K562 (cell line): Measurements from ENCODE around the gene DELE1. TPM values are rescaled to one million over a fixed set of nuclear protein-coding genes. Genes with fewer than 3 reads are reported as not detected.

Experiments
- BACH1 ChIP-seq: fragments of 200-800 bp; sonication (Bioruptor generic); IDR thresholded peaks from 2 replicates; pipeline ENCODE4 v1.6.1; 2016; ENCODE audit warnings: missing genetic modification characterization, missing compliant biosample characterization
- CBFB ChIP-seq: sonication (generic); formaldehyde crosslinking; IDR thresholded peaks from 2 replicates; pipeline ENCODE4 v1.4.0; 2020; ENCODE audit warnings: mild to moderate bottlenecking, missing genetic modification reagents
- FOSL1 ChIP-seq: fragments of 200-800 bp; sonication (Bioruptor generic); conservative IDR thresholded peaks from 2 replicates; pipeline ENCODE4 v1.6.1; 2016; ENCODE audit warnings: missing genetic modification characterization, missing compliant biosample characterization
- NR3C1 ChIP-seq: sonication (generic); formaldehyde crosslinking; IDR thresholded peaks from 2 replicates; pipeline ENCODE4 v1.8.1; 2022; ENCODE audit warnings: missing genetic modification reagents
- POLR2AphosphoS2 ChIP-seq: IDR thresholded peaks from 2 replicates; pipeline ENCODE4 v1.6.1; 2012; ENCODE audit warnings: low read length, improper control_type of control experiment
- POLR2G ChIP-seq: fragments of 200-400 bp; formaldehyde crosslinking; IDR thresholded peaks from 2 replicates; pipeline ENCODE4 v1.6.1; 2017; ENCODE audit warnings: low read depth, mild to moderate bottlenecking, antibody characterized with exemption, low read length, moderate library complexity
- SNIP1 ChIP-seq: fragments of 450-650 bp; IDR thresholded peaks from 2 replicates; pipeline ENCODE4 v1.7.1; 2017; ENCODE audit warnings: low read depth, mild to moderate bottlenecking
- SPI1 ChIP-seq: IDR thresholded peaks from 2 replicates; pipeline ENCODE4 v1.6.1; 2011; ENCODE audit warnings: low read depth, low read length, control low read depth, borderline replicate concordance
- XRCC4 ChIP-seq: IDR thresholded peaks from one replicate; pipeline ENCODE4 v1.6.1; 2011; ENCODE audit not compliant: insufficient read depth, insufficient read length; ENCODE audit errors: extremely low read depth
- ZBTB17 ChIP-seq: fragments of 450-650 bp; formaldehyde crosslinking; IDR thresholded peaks from 2 replicates; pipeline ENCODE4 v1.4.0; 2020; ENCODE audit warnings: mild to moderate bottlenecking
- ZBTB9 ChIP-seq: fragments of 450-650 bp; formaldehyde crosslinking; IDR thresholded peaks from 2 replicates; pipeline ENCODE4 v1.4.0; 2020; ENCODE audit warnings: mild to moderate bottlenecking, moderate library complexity
- ZNF212 ChIP-seq: fragments of 450-650 bp; formaldehyde crosslinking; IDR thresholded peaks from 2 replicates; pipeline ENCODE4 v1.4.0; 2020; ENCODE audit warnings: mild to moderate bottlenecking
- polyA plus RNA-seq, 8 experiments: library from polyadenylated mRNA; depleted of rRNA in 4 of 8; stranded (reverse) in 5 of 8; unstranded in 3 of 8; fragments of >200 nt; fragmentation: Nextera tagmentation in 2 of 8; fragmentation: Illumina TruSeq in 1 of 8; extraction: Ambion mirVana in 2 of 8; extraction: Trizol in 1 of 8; gene quantifications; 2 replicates each; pipeline versions ENCODE4 v1.2.1 to v1.2.3, GENCODE V29; 2011 to 2014; ENCODE audit warnings: inconsistent platforms in 1 of 8, missing spikeins in 1 of 8
- total RNA-seq, 7 experiments: library from RNA; depleted of rRNA in 6 of 7; stranded (reverse); fragments of >200 nt in 6 of 7; fragmentation: Illumina TruSeq in 2 of 7; extraction: Trizol in 2 of 7; gene quantifications; 2 replicates each; pipeline versions ENCODE4 v1.2.1 to v1.2.3, GENCODE V29; 2011 to 2021; ENCODE audit warnings: low replicate concordance in 1 of 7
- TF ChIP-seq, protein P1 (sequence below), 2 experiments: fragments of 450-650 bp; formaldehyde crosslinking in 1 of 2; IDR thresholded peaks; 2 replicates each; pipeline versions ENCODE4 v1.4.0 to v1.6.1; 2014 to 2020; ENCODE audit warnings: mild to moderate bottlenecking in 2 of 2, borderline replicate concordance in 1 of 2, low read depth in 1 of 2
- TF ChIP-seq, protein P2 (sequence below): sonication (generic); formaldehyde crosslinking; IDR thresholded peaks from 2 replicates; pipeline ENCODE4 v1.9.0; 2022; ENCODE audit warnings: mild to moderate bottlenecking, missing genetic modification reagents
- TF ChIP-seq, protein P3 (sequence below), 2 experiments: IDR thresholded peaks; 2 replicates each; pipeline ENCODE4 v1.6.1; 2012; ENCODE audit warnings: improper control_type of control experiment in 2 of 2, low read depth in 2 of 2, low read length in 2 of 2, borderline replicate concordance in 1 of 2

DELE1 gene
- total and polyA plus RNA-seq, 9 of the 15 experiments (the other 6 are each of a cell fraction or from before 2014, with no cell fraction given) = 16.6 to 74.4 (median 49.8) TPM

GRCh38 chr5:141968914-141969608, 45.4 kb downstream of the DELE1 start, which contains the start of gene RNF14 (continued):
- TF ChIP-seq, protein P1, sequence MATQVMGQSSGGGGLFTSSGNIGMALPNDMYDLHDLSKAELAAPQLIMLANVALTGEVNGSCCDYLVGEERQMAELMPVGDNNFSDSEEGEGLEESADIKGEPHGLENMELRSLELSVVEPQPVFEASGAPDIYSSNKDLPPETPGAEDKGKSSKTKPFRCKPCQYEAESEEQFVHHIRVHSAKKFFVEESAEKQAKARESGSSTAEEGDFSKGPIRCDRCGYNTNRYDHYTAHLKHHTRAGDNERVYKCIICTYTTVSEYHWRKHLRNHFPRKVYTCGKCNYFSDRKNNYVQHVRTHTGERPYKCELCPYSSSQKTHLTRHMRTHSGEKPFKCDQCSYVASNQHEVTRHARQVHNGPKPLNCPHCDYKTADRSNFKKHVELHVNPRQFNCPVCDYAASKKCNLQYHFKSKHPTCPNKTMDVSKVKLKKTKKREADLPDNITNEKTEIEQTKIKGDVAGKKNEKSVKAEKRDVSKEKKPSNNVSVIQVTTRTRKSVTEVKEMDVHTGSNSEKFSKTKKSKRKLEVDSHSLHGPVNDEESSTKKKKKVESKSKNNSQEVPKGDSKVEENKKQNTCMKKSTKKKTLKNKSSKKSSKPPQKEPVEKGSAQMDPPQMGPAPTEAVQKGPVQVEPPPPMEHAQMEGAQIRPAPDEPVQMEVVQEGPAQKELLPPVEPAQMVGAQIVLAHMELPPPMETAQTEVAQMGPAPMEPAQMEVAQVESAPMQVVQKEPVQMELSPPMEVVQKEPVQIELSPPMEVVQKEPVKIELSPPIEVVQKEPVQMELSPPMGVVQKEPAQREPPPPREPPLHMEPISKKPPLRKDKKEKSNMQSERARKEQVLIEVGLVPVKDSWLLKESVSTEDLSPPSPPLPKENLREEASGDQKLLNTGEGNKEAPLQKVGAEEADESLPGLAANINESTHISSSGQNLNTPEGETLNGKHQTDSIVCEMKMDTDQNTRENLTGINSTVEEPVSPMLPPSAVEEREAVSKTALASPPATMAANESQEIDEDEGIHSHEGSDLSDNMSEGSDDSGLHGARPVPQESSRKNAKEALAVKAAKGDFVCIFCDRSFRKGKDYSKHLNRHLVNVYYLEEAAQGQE (IDR thresholded peaks at IDR 0.05; ENCODE audit: borderline replicate concordance) = peak; percentile 97
- TF ChIP-seq, protein P1 (CRISPR knock-in tag; IDR thresholded peaks at IDR 0.05; ENCODE audit: low read depth) = peak; percentile 87
- peak; percentile 87 for TF ChIP-seq ZBTB17 (CRISPR knock-in tag)
- TF ChIP-seq ZNF212 (CRISPR knock-in tag) = no peak
- TF ChIP-seq NR3C1 = no peak
- peak; percentile 98 for TF ChIP-seq POLR2G
- no peak for TF ChIP-seq CBFB (CRISPR knock-in tag)
- no peak for TF ChIP-seq BACH1
- TF ChIP-seq, protein P2, sequence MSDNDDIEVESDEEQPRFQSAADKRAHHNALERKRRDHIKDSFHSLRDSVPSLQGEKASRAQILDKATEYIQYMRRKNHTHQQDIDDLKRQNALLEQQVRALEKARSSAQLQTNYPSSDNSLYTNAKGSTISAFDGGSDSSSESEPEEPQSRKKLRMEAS = peak; percentile 43
- TF ChIP-seq SPI1 = peak; percentile 24; the same call in 1 of the 2 replicates
- no peak for TF ChIP-seq XRCC4
- no peak; the same call in 1 of the 2 replicates for TF ChIP-seq FOSL1
- TF ChIP-seq, protein P3, sequence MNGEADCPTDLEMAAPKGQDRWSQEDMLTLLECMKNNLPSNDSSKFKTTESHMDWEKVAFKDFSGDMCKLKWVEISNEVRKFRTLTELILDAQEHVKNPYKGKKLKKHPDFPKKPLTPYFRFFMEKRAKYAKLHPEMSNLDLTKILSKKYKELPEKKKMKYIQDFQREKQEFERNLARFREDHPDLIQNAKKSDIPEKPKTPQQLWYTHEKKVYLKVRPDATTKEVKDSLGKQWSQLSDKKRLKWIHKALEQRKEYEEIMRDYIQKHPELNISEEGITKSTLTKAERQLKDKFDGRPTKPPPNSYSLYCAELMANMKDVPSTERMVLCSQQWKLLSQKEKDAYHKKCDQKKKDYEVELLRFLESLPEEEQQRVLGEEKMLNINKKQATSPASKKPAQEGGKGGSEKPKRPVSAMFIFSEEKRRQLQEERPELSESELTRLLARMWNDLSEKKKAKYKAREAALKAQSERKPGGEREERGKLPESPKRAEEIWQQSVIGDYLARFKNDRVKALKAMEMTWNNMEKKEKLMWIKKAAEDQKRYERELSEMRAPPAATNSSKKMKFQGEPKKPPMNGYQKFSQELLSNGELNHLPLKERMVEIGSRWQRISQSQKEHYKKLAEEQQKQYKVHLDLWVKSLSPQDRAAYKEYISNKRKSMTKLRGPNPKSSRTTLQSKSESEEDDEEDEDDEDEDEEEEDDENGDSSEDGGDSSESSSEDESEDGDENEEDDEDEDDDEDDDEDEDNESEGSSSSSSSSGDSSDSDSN (IDR thresholded peaks at IDR 0.05; ENCODE audit: borderline replicate concordance in 1 of 2, low read depth in 2 of 2, low read length in 2 of 2) = peak; percentile 73 to 74; a peak in 3 of 4 replicates
- TF ChIP-seq SNIP1 = no peak
- peak; percentile 69; the same call in 1 of the 2 replicates for TF ChIP-seq ZBTB9 (CRISPR knock-in tag)
- peak; percentile 59; the same call in 1 of the 2 replicates for TF ChIP-seq POLR2AphosphoS2
